Calu3 (cell line): ENCODE results near the gene CLASP1. TPM values are rescaled to one million over a fixed set of nuclear protein-coding genes. Genes with fewer than 3 reads are reported as not detected.

Experiments used
- BruUV-seq: library from RNA; stranded (reverse); fragments of 400-500 nt; replicated peaks from 2 replicates; lab custom pipeline; 2021; lab: Mats Ljungman, UMichigan
- CTCF ChIA-PET: fragments of 300-600 bp; sonication (Branson Sonifier 250); formaldehyde crosslinking; loops from one replicate; lab custom pipeline; 2022; ENCODE audit warnings: antibody characterized with exemption; lab: Charles Lee
- DNase-seq: peaks from one replicate; pipeline ENCODE4 v3.0.0; 2022
- H3K27ac Mint-ChIP-seq: one replicate; pipeline ENCODE4 v1.8.0; 2022; ENCODE audit warnings: mixed read lengths; ENCODE audit not compliant: unreplicated experiment
- H3K27me3 Mint-ChIP-seq: one replicate; pipeline ENCODE4 v1.8.0; 2022; ENCODE audit warnings: mixed read lengths; ENCODE audit not compliant: unreplicated experiment
- H3K36me3 Mint-ChIP-seq: one replicate; pipeline ENCODE4 v1.8.0; 2022; ENCODE audit warnings: mild to moderate bottlenecking, moderate library complexity, mixed read lengths; ENCODE audit not compliant: insufficient read depth, unreplicated experiment
- H3K4me1 Mint-ChIP-seq: one replicate; pipeline ENCODE4 v1.8.0; 2022; ENCODE audit warnings: mild to moderate bottlenecking, low read depth, mixed read lengths; ENCODE audit not compliant: unreplicated experiment
- H3K4me3 Mint-ChIP-seq: one replicate; pipeline ENCODE4 v1.8.0; 2022; ENCODE audit warnings: mild to moderate bottlenecking, low read depth, moderate library complexity, mixed read lengths; ENCODE audit not compliant: unreplicated experiment
- H3K9me3 Mint-ChIP-seq: one replicate; pipeline ENCODE4 v1.8.0; 2022; ENCODE audit warnings: low read depth, mixed read lengths; ENCODE audit not compliant: unreplicated experiment
- CTCF ChIP-seq: fragments of 200-600 bp; IDR thresholded peaks from one replicate; pipeline ENCODE4 v1.8.0; 2022; ENCODE audit warnings: antibody characterized with exemption; ENCODE audit not compliant: unreplicated experiment
- intact Hi-C: fragments of 100-400 bp; cut with micrococcal nuclease; formaldehyde crosslinking; loops from one replicate; pipeline ENCODE4 v1.10.0; 2022; ENCODE audit not compliant: unreplicated experiment
- total RNA-seq: library from RNA; stranded (reverse); gene quantifications from 2 replicates; pipeline ENCODE4 v1.2.3, GENCODE V29; 2022

The CLASP1 gene
- total RNA-seq, 1 experiment from 2014 or later = 59.7 TPM

- TF ChIP-seq CTCF = no peak
- CTCF ChIA-PET = interaction anchor here (0.6 kb wide), 1 partner anchor 594 kb away, joined by 4 read pairs; no protein-coding TSS in a partner anchor
- Mint-ChIP-seq H3K4me1 (peaks cover 11% of the 10 kb centered on the region), H3K36me3 (peaks cover 6% of the 10 kb centered on the region), H3K27ac (no peak overlapping the region), H3K27me3 (no peaks in the 10 kb centered on the region), H3K9me3 (no peaks in the 10 kb centered on the region), H3K4me3 (no peak overlapping the region)
- no TSS peak for BruUV-seq
- DNase-seq = no peak
- intact Hi-C loops = no loop called here
Observed at GRCh38 chr2:121587131-121587530, 62.1 kb downstream of the CLASP1 start.

- CTCF ChIA-PET = interaction anchor here (0.8 kb wide), 1 partner anchor 8 kb away, joined by 3 read pairs; no protein-coding TSS in a partner anchor
Observed at GRCh38 chr2:121584741-121585140, 64.5 kb downstream of the CLASP1 start.

GRCh38 chr2:121583555-121583954 lies 65.7 kb downstream of the CLASP1 start:
- no peak for TF ChIP-seq CTCF
- DNase-seq = no peak
- Mint-ChIP-seq H3K9me3 (no peaks in the 10 kb centered on the region), H3K4me3 (no peak overlapping the region), H3K4me1 (peaks cover 9% of the 10 kb centered on the region), H3K36me3 (peaks cover 6% of the 10 kb centered on the region), H3K27ac (no peak overlapping the region), H3K27me3 (no peaks in the 10 kb centered on the region)
- no TSS peak for BruUV-seq
- CTCF ChIA-PET = no interaction called here
- intact Hi-C loops = no loop called here

More at GRCh38 chr2:121584741-121585140, 64.5 kb downstream of the CLASP1 start:
- peaks cover 9% of the 10 kb centered on the region for H3K4me1 Mint-ChIP-seq
- no peaks in the 10 kb centered on the region for H3K27me3 Mint-ChIP-seq
- no peak overlapping the region for H3K4me3 Mint-ChIP-seq
- intact Hi-C loops = no loop called here
- H3K36me3 Mint-ChIP-seq = peaks cover 6% of the 10 kb centered on the region
- H3K27ac Mint-ChIP-seq = no peak overlapping the region
- H3K9me3 Mint-ChIP-seq = no peaks in the 10 kb centered on the region
- no TSS peak for BruUV-seq
- no peak for TF ChIP-seq CTCF
- DNase-seq = no peak

GRCh38 chr2:121582272-121582671 lies 67.0 kb downstream of the CLASP1 start:
- DNase-seq = no peak
- no peaks in the 10 kb centered on the region for H3K27me3 Mint-ChIP-seq
- BruUV-seq = no TSS peak
- intact Hi-C loops = no loop called here
- TF ChIP-seq CTCF = no peak
- peaks cover 9% of the 10 kb centered on the region for H3K4me1 Mint-ChIP-seq
- no peak overlapping the region for H3K27ac Mint-ChIP-seq
- no peaks in the 10 kb centered on the region for H3K9me3 Mint-ChIP-seq
- CTCF ChIA-PET = no interaction called here
- H3K36me3 Mint-ChIP-seq = no peaks in the 10 kb centered on the region
- no peak overlapping the region for H3K4me3 Mint-ChIP-seq
